AG10803 (cell line): ENCODE measurements around the gene TMED6.
"Not testable (repeated sequence)": the region's sequence is repeated elsewhere in the genome, so short reads cannot be mapped to it uniquely, and the experiment has no call there.

ENCODE experiments used
- DNase-seq: peaks from one replicate; pipeline ENCODE4 v3.0.0; 2010; ENCODE audit warnings: low read depth
- H3K4me3 ChIP-seq: 2 replicates; pipeline ENCODE4 v1.5.1; 2011; ENCODE audit warnings: mild to moderate bottlenecking, low read length, control low read depth
- TF ChIP-seq, protein P1 (sequence below): conservative IDR thresholded peaks from 2 replicates; pipeline ENCODE4 v1.5.1; 2011; ENCODE audit warnings: mild to moderate bottlenecking, low read length, control low read depth, inconsistent platforms

Gene TMED6

DNA sequence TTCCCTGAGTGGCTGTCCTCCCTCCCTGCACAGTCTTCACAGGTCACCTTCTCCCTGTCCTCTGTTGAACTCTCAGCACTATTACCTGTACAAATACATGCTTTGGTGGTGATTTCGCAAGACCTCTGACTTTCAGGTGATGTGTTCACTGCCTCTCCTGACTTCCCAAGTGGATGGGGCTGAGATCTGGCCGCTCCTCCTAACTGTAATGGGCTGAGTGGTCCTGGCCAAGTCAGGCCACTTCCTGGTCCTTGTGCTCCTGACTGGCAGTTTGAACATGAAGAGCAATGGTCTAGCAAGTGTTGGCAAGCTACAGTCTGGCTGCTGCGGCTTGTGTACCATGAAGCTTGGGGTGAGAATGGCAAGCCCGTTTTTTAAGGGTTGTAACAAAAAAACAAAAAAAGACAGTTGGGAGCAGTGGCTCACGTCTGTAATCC, 11.7 kb upstream of the TMED6 start:
- TF ChIP-seq, protein P1, sequence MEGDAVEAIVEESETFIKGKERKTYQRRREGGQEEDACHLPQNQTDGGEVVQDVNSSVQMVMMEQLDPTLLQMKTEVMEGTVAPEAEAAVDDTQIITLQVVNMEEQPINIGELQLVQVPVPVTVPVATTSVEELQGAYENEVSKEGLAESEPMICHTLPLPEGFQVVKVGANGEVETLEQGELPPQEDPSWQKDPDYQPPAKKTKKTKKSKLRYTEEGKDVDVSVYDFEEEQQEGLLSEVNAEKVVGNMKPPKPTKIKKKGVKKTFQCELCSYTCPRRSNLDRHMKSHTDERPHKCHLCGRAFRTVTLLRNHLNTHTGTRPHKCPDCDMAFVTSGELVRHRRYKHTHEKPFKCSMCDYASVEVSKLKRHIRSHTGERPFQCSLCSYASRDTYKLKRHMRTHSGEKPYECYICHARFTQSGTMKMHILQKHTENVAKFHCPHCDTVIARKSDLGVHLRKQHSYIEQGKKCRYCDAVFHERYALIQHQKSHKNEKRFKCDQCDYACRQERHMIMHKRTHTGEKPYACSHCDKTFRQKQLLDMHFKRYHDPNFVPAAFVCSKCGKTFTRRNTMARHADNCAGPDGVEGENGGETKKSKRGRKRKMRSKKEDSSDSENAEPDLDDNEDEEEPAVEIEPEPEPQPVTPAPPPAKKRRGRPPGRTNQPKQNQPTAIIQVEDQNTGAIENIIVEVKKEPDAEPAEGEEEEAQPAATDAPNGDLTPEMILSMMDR = no peak
- no peak overlapping the region for H3K4me3 ChIP-seq

DNA sequence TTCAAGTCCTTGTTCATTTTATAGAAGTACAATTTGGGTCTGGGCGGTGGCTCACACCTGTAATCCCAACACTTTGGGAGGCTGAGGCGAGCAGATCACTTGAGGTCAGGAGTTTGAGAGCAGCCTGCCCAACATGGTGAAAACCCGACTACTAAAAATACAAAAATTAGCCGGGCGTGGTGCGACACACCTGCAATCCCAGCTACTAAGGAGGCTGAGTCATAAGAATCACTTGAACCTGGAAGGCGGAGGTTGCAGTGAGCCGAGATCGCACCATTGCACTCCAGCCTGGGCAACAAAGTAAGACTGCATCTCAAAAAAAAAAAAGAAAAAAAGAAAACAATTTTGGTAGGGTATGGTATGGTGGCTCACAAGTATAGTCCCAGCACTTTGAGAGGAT, 8.5 kb upstream of the TMED6 start:
- H3K4me3 ChIP-seq, DNase-seq: not testable (repeated sequence)

More for the DNA sequence above, 11.7 kb upstream of the TMED6 start:
- DNase-seq = no peak

DNA sequence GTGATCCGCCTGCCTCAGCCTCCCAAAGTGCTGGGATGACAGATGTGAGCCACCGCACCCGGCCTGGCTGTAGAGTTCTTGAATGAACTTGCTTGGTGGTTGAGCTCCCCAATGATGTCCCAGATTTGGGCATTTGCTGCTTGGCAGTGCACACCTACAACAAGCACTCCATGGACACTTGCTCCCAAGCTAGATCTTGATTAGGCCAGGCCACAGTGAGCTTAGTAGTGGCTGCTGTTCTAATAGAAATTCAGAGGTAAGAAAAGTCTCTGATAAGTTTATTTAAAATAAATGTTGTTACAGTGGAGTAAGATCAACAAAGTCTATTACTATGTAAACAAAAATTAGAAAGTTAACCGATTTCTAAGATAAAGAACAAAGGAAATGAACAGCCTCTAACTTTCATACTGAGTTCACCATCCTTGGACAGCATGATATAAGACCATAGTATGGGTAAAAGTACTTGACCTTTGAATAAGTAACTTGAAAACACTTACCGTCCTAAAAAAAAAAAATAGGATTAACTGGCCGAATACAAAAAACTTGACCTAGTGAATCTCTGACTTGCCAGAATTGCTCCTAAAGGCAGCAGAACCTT, 951 bp downstream of the TMED6 start:
- no peak for DNase-seq
- no peak overlapping the region for H3K4me3 ChIP-seq
- TF ChIP-seq, protein P1 = no peak

DNA sequence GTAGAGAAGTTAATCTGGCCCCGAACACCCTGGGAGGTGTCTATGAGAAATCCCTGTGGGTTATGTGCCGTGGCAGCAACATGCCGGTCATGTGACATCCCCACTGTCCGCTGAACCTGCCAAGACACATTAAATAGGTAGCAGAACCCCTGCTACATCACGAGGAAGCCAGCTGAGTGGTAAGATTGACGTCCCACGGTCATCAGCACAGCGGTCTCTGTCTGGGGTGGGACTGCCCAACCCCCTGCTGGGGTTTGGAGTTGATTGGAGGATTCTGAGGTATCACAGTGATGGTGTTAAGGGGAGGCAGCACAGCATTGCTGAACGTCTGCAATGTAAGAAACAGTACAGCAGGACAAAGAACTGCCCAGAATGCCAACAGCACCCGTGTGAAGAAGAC, 2.0 kb downstream of the TMED6 start:
- no peak for DNase-seq
- TF ChIP-seq, protein P1 = no peak
- H3K4me3 ChIP-seq = no peak overlapping the region

DNA sequence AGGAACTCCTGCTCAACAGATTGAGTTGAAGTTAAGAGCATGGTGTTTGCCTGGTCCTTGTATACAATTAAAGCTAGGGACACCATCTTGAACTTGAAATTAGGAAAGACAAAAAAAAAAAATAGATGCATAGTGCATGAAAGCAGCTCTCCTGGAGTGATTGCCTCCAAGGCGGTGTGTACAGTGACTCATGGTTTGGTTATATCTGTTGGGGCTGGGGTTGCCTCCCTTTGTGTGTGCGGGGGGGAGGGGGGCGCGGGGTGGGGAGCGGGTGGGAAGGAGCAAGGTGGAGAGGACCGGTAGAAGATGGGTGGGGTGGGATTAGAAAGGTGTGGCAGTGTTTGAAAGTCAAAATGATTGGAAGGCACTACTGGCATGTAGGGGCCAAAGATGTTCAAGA, 3.4 kb downstream of the TMED6 start:
- TF ChIP-seq, protein P1 = no peak
- DNase-seq = no peak
- H3K4me3 ChIP-seq = no peak overlapping the region

DNA sequence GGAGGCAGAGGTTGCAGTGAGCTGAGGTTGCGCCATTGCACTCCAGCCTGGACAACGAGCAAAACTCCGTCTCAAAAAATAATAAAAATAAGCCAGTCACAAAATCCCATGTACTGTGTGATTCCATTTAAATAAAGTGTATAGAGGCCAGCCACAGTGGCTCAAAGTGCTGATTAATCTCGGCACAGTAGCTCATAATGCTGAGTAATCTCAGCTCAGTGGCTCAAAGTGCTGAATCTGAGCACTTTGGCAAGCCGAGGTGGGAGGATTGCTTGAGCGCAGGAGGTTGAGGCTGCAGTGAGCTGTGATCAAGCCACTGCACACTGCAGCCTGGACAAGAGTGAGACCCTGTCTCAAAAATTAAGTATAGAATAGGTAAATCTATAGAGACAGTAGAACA, 4.9 kb downstream of the TMED6 start:
- TF ChIP-seq, protein P1 = no peak
- no peak overlapping the region for H3K4me3 ChIP-seq
- no peak for DNase-seq

DNA sequence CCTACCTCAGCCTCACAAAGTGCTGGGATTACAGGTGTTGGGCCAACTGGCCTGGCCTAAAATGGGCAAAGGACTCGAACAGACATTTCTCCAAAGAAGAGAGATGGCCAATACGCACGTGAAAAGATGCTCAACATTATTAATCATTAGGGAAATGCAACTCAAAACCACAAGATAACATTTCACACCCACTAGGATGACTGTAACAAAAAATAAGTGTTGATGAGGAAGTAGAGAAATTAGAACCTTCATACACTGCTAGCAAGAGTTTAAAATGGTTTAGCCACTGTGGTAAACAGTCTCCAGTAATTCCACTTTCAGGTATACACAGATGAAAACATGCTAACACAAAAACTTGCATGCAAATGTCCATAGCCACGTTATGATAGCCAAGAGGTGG, 5.7 kb downstream of the TMED6 start:
- H3K4me3 ChIP-seq = no peak overlapping the region
- TF ChIP-seq, protein P1 = no peak

DNA sequence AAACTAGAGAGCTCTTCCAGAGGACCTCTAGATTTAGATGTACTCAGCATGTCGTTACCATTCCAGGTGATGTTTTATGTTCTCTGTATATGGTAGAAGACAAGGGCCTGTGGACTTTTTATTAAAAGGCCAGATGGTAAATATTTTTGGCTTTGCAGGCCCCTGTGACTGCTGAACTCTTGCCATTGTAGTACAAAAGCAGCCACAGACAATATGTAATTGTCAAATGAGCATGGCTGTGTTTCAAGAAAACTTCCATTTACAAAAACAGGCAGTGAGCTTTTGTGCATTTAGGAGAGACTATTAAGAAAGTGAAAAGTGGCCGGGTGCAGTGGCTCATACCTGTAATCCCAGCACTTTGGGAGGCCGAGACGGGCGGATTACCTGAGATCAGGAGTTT, 7.4 kb downstream of the TMED6 start:
- no peak for DNase-seq
- TF ChIP-seq, protein P1 = no peak
- no peak overlapping the region for H3K4me3 ChIP-seq

More for the DNA sequence above, 5.7 kb downstream of the TMED6 start:
- no peak for DNase-seq
